Parathyroid adenoma (tissue), 2 donors: ENCODE measurements around the gene ATP1A1.
A peak's percentile ranks its signal among the peaks of the same experiment; 100 is the strongest.

Experiments
- H2AFZ ChIP-seq: fragments of 300-600 bp; sonication (generic); one replicate; pipeline ENCODE4 v1.7.0; 2017; ENCODE audit warnings: antibody characterized with exemption, mild to moderate bottlenecking
- H3K27ac ChIP-seq: fragments of 300-600 bp; sonication (generic); one replicate; pipeline ENCODE4 v1.7.0; 2017
- H3K27me3 ChIP-seq: fragments of 300-600 bp; sonication (generic); one replicate; pipeline ENCODE4 v1.7.0; 2017; ENCODE audit warnings: low read length; ENCODE audit not compliant: control insufficient read depth, insufficient read depth
- H3K36me3 ChIP-seq: fragments of 300-600 bp; sonication (generic); one replicate; pipeline ENCODE4 v1.7.0; 2017; ENCODE audit warnings: low read length; ENCODE audit not compliant: control insufficient read depth, insufficient read depth
- H3K4me1 ChIP-seq: fragments of 300-600 bp; sonication (generic); one replicate; pipeline ENCODE4 v1.7.0; 2017; ENCODE audit warnings: control low read depth
- H3K4me2 ChIP-seq: fragments of 300-600 bp; sonication (generic); one replicate; pipeline ENCODE4 v1.7.0; 2017; ENCODE audit warnings: low read length
- H3K4me3 ChIP-seq: fragments of 300-600 bp; sonication (generic); one replicate; pipeline ENCODE4 v1.7.0; 2017; ENCODE audit warnings: low read depth, low read length
- H3K79me2 ChIP-seq: fragments of 300-600 bp; sonication (generic); one replicate; pipeline ENCODE4 v1.7.0; 2017; ENCODE audit warnings: control low read depth
- H3K9ac ChIP-seq: fragments of 300-600 bp; sonication (generic); one replicate; pipeline ENCODE4 v1.7.0; 2017; ENCODE audit warnings: mild to moderate bottlenecking
- H3K9me3 ChIP-seq: fragments of 300-600 bp; sonication (generic); one replicate; pipeline ENCODE4 v1.7.0; 2017; ENCODE audit warnings: low read length; ENCODE audit not compliant: control insufficient read depth
- CTCF ChIP-seq: fragments of 300-600 bp; sonication (generic); IDR thresholded peaks from one replicate; pipeline ENCODE4 v1.7.0; 2017; ENCODE audit warnings: antibody characterized with exemption, mild to moderate bottlenecking
- donor health status: primary hyperparathyroidism.

The ATP1A1 gene

GRCh38 chr1:116353155-116353554 lies 19.9 kb upstream of the ATP1A1 start:
- Histone ChIP-seq H3K4me1 (no peaks in the 10 kb centered on the region), H3K4me2 (no peak overlapping the region), H3K27ac (no peak overlapping the region), H3K9me3 (no peaks in the 10 kb centered on the region), H3K27me3 (no peaks in the 10 kb centered on the region), H3K36me3 (no peaks in the 10 kb centered on the region), H3K9ac (no peak overlapping the region), H3K4me3 (no peak overlapping the region), H2AFZ (no peak overlapping the region), H3K79me2 (no peaks in the 10 kb centered on the region)
- no peak for TF ChIP-seq CTCF

GRCh38 chr1:116356067-116356466 lies 17.0 kb upstream of the ATP1A1 start:
- Histone ChIP-seq H3K36me3 (no peaks in the 10 kb centered on the region), H3K4me1 (no peaks in the 10 kb centered on the region), H3K27ac (no peak overlapping the region), H3K27me3 (no peaks in the 10 kb centered on the region), H3K4me2 (no peak overlapping the region), H3K9me3 (no peaks in the 10 kb centered on the region), H3K79me2 (no peaks in the 10 kb centered on the region), H3K9ac (no peak overlapping the region), H3K4me3 (no peak overlapping the region), H2AFZ (no peak overlapping the region)
- no peak for TF ChIP-seq CTCF

GRCh38 chr1:116356673-116357072 lies 16.4 kb upstream of the ATP1A1 start:
- Histone ChIP-seq H3K4me1 (no peaks in the 10 kb centered on the region), H3K27ac (no peak overlapping the region), H3K4me3 (no peak overlapping the region), H2AFZ (no peak overlapping the region), H3K9ac (no peak overlapping the region), H3K4me2 (no peak overlapping the region), H3K27me3 (no peaks in the 10 kb centered on the region), H3K79me2 (no peaks in the 10 kb centered on the region), H3K9me3 (no peaks in the 10 kb centered on the region), H3K36me3 (no peaks in the 10 kb centered on the region)
- no peak for TF ChIP-seq CTCF

- no peaks in the 10 kb centered on the region for H3K79me2 ChIP-seq
- H3K4me2 ChIP-seq = no peak overlapping the region
- no peak overlapping the region for H3K27ac ChIP-seq
- H3K27me3 ChIP-seq = no peaks in the 10 kb centered on the region
- no peak overlapping the region for H2AFZ ChIP-seq
- no peaks in the 10 kb centered on the region for H3K9me3 ChIP-seq
- no peak for TF ChIP-seq CTCF
- H3K36me3 ChIP-seq = no peaks in the 10 kb centered on the region
- no peaks in the 10 kb centered on the region for H3K4me1 ChIP-seq
- no peak overlapping the region for H3K4me3 ChIP-seq
- H3K9ac ChIP-seq = no peak overlapping the region
Observed at GRCh38 chr1:116357487-116357886, 15.6 kb upstream of the ATP1A1 start.

- Histone ChIP-seq H3K9me3 (no peaks in the 10 kb centered on the region), H3K4me2 (no peak overlapping the region), H3K36me3 (no peaks in the 10 kb centered on the region), H3K4me3 (no peak overlapping the region), H3K4me1 (no peaks in the 10 kb centered on the region), H3K9ac (no peak overlapping the region), H3K27me3 (no peaks in the 10 kb centered on the region), H3K79me2 (no peaks in the 10 kb centered on the region), H3K27ac (no peak overlapping the region), H2AFZ (peak overlapping the region; percentile 17)
- TF ChIP-seq CTCF = no peak
Observed at GRCh38 chr1:116359060-116359830, 13.8 kb upstream of the ATP1A1 start.
